GM18861 (cell line): ENCODE measurements around the gene ERMAP.
"Not testable (repeated sequence)": the region's sequence is repeated elsewhere in the genome, so short reads cannot be mapped to it uniquely, and the experiment has no call there.

Source experiments
- ATAC-seq: cut with Tn5 transposase; IDR thresholded peaks from one replicate; pipeline ENCODE4 v1.9.1; 2021; ENCODE audit not compliant: unreplicated experiment

ERMAP gene

DNA sequence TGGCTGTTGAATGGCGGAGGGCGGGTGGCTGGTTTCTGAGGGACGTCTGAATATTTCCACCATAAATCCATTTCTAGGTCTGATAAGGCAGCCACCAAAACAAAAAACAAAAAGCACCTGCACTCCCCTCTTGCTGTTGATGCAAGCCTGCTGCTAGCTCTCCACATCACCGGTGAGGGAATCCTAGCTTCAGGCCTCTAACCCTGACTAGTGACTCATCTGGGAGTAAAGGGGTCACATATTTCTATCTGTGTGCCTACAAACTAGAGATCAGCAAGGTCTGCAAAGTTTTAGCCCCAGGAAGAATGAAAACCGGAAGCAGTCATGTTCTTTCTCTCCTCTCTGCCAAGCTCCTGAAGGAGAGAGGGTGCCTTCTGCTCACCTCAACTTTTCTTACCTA lies 10.3 kb upstream of the ERMAP start:
- no peak for ATAC-seq

DNA sequence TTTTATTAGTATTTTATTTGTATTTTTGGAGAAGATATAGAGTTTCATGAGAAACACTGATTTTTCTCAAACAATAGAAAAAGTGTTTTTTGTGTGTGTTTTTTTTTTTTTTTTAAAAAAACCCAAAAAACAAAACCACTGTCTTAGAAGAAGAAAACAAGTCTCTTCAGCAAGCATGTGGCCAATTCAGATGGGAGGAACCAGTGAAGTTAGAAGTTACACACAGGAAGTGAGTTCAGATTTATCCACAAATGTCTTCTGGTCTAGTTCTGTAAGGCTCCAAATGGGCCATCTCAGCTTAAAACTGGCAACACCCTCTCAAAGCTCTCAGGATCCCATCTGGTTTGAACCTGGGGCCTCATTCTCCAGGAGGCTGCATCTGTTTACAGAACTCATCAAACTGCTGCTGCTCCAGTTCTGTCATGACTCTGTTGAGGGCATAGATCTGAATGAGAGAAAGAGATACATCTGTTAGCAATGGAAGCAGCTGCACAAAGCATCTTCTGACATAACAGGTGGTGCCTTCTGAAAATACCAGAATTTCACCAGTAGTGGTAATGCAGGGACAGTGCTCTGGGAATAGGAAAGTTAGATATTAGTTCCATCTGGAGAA lies 9.8 kb upstream of the ERMAP start:
- no peak for ATAC-seq

DNA sequence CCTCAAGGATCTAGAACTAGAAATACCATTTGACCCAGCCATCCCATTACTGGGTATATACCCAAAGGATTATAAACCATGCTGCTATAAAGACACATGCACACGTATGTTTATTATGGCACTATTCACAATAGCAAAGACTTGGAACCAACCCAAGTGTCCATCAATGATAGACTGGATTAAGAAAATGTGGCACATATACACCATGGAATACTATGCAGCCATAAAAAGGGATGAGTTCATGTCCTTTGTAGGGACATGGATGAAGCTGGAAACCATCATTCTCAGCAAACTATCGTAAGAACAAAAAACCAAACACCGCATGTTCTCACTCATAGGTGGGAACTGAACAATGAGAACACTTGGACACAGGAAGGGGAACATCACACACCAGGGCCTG lies 2.1 kb upstream of the ERMAP start:
- ATAC-seq: not testable (repeated sequence)

DNA sequence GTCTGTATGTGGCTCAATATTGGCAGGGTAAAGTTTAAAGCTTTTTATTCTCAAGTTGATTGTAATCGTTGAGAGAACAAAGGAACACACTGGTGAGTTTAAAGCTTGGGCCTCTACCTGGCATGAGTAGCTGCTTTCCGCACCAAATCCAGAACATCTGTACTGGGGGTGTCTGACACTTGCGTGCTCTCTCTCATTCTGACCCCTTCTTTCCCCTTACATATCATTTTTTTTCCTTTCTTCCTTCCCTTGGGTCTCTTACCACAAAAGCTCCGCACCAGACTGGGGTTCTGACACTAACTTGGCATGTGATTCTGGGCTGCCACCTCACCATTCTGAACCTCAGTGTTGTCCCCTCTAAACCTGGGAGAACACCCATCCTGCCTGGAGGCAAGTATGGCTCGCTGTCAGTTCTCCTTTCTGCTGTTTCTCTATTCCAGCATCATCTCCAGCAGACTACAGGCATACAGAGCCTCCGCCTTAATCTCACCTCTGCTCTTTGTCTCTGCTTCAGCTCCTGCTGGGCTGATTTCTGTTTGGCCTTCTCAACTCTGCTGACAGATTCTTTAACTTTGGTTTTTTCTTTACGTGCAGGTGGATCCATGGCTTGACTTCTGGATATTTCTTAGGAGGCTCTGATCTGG lies 859 bp upstream of the ERMAP start:
- ATAC-seq: no peak

DNA sequence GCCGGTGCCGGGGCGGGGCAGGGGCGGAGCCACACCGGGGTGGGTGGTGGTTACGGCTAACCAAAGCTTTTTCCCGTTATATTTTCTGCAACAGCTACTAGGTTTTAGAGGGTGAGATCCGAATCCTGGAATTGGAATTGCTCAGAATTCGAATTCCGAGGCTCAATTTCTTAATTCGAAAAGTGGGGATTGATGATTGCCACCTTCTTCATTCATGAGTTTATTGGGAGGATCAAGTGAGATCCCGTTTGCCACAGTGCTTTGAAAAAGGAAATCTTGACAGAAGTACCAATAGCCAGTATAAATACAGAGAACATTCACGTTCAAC lies 482 bp downstream of the ERMAP start:
- no peak for ATAC-seq

DNA sequence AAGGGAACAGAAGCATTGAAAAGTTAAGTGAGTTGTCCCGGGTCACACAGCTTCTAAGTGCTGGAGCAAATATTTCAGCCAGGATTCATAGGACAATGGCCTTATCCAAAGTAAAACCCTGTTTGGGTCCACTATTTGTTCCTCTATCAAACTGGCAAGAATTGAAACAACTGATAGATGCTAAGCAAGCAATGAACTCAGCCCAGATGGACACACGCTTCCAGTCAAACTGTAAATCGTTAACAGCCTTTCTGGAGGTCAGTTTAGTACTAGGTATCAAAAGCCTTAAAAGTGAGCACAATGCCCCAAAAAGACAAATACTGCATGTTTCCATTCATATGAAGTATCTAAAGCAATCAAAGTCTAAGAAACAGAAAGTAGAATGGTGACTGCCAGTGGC lies 1.1 kb downstream of the ERMAP start:
- no peak for ATAC-seq

DNA sequence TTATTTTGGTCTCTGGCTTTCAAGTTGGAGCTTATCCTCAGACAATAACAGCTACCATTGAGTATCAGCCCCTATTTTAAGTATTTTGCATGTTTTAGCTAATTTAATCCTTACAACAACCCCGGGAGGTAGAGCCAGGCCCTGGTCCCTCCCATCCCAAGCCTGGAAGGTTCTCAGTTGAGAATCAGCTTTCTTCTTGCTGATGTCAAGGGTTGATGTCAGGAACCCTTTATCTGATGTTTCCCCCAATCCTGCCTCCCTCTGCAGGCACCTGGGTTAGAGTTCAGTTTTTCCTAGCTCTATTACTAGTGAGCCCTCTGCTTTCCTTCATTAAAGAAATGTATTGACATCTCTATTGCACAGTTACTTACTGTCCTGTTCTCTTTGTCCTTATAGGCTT lies 3.9 kb downstream of the ERMAP start:
- ATAC-seq: no peak

DNA sequence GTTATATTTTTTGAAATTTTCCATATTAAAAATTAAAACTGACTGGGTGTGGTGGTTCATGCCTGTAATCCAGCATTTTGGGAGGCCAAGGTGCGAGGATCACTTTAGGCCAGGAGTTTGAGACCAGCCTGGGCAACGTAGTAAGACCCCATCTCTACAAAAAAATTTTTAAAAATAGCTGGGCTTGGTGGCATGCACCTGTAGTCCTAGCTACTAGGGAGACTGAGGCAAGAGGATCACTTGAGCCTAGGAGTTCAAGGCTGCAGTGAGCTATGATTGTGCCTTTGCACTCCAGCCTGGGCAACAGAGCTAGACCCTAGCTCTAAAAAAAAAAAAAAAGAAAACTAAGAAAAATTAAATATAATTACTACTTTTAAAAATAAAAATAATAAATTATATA lies 4.8 kb downstream of the ERMAP start:
- no peak for ATAC-seq

DNA sequence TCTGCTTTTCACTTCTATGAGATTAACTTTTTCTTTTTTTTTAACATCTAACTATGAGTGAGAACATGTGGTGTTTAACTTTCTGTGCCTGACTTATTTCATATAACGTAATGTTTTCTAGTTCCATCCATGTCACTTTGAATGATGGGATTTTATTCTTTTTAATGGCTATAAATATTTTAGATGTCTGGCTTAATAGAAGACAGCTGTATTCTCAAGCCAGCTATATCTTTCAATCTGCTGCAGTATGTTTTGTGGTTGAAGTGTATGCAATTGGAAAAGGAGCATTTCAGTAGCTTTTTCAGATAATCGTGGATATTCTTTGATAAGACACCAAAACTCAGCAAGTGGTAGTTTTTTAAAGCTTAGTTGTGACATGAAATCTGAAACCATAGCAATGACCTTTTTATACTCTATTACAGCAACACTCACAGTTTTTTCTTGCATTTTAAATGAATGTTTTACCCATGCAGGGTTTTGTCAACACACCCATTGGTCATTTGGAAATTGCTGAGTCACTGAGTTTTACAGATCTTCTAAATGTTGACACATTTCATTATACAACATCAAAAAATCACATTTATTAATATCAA lies 6.0 kb downstream of the ERMAP start:
- no peak for ATAC-seq

DNA sequence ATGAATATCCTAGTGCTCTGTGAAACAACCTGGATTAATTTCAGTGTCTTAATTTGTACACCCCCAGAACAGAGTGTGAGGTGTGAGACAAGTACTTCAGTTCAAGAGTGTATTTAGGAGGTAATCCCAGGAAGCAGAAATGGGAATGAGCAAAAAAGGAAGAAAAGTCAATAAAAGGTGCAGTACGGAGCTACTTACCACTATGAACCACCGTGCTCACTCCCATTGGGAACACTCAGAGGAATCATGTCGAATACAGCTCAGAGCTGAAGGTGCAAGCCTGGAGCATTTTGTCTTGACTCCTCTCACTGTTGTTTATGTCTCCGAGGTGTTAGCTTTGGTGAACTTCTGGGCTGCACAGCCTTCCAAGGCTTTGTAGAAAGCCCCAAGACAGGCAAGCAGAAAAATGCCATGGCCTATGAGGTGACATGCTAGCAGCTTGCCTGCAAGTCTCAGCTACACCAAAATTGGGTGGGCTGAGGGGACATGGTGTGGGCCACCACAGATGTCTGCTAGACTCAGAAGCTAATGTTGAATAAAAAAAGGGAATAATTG lies 7.6 kb downstream of the ERMAP start:
- ATAC-seq: no peak

DNA sequence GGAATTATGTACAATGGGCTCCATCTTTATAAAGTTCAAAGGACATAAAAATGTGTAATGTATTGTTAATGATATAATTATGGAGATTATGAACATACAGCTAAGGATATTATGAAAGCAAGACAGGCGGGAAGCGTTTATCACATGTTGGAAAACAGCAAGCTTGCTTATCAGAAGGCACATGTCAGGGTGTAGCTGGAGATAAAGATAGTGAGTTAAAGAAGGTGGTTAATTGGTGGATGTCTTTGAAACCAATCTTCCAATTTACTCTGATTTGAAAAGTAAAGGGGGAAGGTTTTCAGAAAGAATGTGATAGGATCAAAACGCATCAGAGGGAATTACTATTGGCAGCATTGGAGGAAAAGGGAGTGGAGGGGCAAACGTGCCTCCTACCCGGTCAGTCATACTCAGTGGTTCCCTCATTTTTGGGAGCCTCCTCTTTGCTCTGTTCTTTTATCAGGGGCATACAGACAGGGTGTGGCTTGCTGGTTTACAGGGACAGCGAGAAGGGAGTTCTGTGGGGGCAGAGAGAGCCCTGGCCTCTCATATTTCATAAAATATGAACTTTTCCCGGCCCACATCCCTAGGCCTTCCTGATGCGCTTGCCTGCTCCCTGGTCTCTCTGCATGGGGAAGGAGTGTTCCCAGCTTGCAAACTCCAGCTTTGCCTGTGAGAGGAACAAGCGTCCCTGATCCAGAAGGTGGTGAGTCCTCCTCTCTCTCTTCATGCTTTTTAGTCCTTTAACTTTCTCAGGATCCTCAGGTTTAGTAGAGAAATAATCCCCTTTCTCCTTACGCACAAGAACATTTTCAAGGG lies 8.3 kb downstream of the ERMAP start:
- no peak for ATAC-seq

DNA sequence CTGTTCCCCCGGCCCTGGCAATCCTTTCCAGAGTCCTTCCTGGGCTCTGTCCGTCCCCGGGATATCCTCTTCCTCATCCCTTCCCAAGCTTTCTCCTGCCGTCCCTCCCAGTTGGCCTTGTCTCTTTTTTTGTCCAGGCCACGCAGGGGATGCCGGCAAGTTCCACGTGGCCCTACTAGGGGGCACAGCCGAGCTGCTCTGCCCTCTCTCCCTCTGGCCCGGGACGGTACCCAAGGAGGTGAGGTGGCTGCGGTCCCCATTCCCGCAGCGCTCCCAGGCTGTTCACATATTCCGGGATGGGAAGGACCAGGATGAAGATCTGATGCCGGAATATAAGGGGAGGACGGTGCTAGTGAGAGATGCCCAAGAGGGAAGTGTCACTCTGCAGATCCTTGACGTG lies 13.7 kb downstream of the ERMAP start:
- ATAC-seq: no peak

DNA sequence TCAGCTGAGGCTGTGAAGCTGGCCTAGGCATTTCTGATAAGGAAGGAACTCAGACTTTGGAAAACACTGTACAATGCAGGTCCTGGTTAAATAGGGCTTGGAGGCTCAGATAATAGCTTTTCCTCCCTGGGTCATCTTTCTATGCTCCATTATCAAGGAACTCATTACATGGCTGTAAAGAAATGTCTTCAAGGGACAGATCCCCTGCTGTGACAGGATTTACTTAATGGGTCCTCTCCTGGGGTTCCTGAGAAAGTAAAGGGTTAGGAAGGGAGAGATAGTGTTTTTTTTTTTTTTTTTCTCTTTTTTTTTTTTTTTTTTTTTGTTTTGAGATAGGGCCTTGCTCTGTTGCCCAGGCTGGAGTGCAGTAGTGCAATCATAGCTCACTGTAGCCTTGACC lies 14.4 kb downstream of the ERMAP start:
- ATAC-seq: no peak

DNA sequence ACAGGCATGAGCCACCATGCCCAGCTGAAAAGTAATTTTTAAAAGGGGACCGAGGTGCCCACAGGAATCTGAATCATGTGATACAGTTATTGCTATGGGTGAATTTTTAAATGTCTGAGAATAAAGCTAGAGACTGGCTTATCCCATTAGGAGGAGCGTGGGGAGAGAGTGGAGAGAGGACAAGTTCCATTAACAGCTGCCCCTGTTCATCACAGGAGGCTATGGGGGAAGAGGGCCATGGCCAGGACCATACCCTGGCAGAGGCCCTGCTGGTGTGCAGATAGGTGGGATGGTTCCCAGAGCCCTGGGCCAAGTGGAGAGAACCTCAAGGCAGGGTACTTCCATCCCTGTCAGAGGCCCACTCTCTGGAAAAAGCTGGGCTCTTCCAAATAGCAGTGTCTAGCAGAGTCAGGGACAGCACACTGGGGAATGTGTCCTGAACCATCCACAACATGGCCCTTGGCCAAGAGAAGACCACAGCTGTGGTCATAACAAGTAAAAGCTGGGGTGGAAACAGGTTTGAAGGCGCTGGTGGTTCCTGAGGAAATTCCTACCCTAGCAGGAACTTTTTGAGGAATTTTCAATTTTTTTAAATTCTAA lies 15.8 kb downstream of the ERMAP start:
- no peak for ATAC-seq

DNA sequence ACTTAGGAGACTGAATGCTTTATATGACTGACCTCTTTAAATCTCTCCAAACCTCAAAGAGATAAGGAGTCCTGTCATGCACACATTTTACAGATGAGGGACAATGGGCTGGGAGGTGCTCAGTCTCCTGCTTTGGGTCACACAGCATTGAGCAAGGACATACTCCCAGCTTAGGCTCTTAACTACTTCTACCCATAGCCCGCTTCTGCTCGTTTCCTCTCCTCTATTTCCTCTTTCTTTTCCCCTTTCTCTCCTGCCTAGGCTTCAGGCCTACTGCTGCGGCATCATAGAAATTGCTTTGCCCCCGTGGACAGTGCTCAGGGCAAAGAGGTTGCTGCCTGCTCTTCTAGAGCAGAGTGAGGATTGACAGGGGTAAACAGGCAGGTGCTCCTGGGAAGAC lies 17.1 kb downstream of the ERMAP start:
- no peak for ATAC-seq

DNA sequence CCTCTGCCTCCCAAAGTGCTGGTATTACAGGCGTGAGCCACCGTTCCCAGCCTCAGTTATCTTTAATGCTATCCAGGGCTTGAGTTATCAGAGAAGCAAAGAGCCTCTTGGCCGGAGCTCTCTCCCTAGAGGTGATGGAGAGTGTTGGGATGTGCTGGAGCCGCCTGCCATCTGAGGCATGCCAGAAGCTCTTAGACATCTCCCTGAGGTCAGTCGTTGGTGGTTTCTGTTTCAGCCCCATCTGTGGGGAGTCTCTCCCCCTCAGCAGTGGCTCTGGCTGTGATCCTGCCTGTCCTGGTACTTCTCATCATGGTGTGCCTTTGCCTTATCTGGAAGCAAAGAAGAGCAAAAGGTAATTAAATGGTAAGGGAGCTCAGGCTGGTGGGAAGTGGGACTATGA lies 17.9 kb downstream of the ERMAP start:
- ATAC-seq: no peak

DNA sequence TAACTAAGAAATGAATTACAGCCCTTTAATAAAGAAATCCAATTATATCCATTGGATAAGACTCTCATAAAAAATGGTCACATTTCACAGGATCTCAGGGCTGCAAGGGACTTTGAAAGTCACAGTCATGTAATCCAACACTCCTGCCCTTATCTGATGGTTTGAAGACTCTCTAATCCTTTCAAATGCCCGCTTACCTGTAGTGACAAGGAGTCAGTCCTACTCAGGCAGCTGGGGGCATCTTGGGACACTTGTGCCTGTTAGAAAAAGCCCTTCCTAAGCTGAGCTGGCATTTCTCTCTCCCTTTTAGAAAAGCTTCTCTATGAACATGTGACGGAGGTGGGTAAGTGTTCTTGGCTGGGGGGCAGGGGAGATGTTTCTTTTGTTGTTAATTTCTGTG lies 18.5 kb downstream of the ERMAP start:
- ATAC-seq: no peak

DNA sequence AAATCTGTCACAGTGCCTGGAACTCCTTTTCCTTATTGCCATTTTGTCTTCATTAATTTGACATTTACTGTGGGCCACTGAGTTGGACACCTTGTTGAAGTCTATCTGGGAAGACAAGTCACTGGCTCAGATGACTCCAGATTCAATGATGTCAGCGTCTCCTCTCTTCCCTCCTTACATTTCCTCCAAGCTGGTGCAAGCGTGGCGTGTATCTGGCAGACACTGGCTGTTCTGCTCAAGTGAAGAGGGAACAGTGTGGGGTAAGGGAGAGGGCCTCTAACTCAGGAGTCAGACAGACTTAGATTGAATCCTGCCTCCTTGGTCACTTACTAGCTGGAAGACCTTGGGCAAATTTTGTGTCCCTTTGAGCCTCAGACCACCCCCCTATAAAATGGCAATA lies 20.8 kb downstream of the ERMAP start:
- no peak for ATAC-seq

DNA sequence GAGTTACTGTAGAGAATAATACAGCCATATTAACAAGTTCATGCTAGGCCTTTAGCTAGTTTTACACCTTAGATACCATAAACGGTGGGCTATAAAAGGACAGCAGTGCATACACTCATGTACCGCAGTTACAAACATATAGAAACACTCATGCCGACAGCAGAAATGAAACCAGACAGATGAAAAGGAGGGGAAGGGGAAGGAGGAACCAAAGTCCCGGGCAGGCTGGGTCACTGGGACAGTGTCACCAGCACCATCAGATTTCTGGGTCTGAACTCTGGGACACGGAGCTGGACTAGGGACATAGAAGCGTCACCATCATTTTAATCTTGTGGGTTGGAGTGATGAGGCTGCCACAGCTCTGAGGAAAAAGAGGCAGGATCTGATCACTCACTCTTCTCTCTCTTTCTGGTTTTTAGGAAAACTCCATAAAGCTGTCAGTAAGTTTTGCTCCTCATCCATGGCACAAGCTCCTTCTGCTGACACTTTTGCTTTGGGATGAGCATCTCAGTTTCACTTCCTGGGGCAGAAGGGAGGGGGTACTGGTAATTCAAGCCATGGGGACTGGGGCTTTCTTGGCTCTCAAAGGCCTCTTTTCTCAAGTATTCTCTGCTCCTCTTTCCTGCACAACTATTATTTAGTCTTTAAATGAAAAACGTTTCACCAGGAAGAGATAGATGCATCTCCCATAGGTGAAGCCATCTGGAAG lies 21.7 kb downstream of the ERMAP start:
- no peak for ATAC-seq

DNA sequence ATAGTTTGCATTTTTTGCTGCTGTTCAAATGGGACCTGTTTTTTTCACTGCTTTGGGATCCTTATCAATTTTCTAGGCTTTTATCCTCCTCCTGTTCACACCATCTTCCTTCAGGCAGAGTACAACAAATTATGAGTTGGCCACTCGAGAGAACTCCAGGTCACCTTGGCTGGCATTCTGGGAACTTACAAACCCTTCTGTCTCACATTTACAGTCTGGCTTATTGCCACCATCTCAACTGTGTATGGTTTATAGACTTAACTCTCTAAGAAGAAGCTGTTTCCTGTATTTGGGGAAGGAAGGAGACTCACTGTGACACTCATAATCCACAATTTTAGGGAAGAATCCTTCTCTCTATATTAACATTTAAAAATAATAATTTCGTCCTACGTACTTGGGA lies 24.1 kb downstream of the ERMAP start:
- no peak for ATAC-seq
